ENCODE measurements around the gene SLC34A2.

DNA sequence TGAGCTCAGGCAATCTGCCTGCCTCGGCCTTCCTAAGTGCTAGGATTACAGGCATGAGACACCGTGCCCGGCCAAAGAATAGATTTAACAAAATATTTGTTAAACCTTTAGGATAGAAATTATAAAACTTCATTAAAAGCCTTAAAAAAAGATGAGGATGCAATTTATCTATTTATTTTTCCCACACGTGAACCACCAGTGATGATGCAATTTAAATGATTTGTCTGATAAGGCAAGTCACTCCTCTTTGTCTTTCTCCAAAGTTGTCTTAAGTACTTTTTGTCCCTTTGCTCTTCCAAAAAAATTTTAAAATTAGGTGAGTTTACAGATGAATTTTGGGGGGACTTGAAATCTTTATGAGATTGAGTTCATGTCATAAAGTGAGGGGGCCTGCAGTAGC is 58.2 kb downstream of the SLC34A2 start:
- TF ChIP-seq, protein P1, sequence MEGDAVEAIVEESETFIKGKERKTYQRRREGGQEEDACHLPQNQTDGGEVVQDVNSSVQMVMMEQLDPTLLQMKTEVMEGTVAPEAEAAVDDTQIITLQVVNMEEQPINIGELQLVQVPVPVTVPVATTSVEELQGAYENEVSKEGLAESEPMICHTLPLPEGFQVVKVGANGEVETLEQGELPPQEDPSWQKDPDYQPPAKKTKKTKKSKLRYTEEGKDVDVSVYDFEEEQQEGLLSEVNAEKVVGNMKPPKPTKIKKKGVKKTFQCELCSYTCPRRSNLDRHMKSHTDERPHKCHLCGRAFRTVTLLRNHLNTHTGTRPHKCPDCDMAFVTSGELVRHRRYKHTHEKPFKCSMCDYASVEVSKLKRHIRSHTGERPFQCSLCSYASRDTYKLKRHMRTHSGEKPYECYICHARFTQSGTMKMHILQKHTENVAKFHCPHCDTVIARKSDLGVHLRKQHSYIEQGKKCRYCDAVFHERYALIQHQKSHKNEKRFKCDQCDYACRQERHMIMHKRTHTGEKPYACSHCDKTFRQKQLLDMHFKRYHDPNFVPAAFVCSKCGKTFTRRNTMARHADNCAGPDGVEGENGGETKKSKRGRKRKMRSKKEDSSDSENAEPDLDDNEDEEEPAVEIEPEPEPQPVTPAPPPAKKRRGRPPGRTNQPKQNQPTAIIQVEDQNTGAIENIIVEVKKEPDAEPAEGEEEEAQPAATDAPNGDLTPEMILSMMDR (conservative IDR thresholded peaks at IDR 0.05; ENCODE audit: low read length) = no peak
- TF ChIP-seq EZH2phosphoT487 (IDR thresholded peaks at IDR 0.05; ENCODE audit: borderline replicate concordance) = no peak

All from Loucy (cell line).